Measurements from ENCODE around the gene PLXNB2.
"Not testable (repeated sequence)": the region's sequence is repeated elsewhere in the genome, so short reads cannot be mapped to it uniquely, and the experiment has no call there.

The PLXNB2 gene

DNA sequence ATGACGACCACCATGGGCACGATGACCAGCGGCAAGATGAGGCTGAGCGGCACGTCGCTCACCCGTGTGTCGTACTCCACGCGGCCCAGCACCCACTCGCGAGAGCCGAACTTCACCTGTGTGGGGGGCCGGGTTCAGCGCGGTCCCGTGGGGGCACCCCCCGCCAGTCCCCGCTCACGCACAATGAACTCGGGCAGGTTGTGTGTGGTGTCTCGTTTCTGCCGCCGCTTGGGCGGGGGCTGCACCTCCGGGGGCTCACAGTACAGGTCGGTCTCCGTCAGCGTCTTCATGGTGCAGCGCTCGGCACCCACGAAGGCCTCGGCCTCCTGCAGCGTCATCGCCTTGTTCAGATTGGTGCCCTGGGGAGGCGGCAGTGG lies 26.1 kb downstream of the PLXNB2 start:
- no peak for DNase-seq (ENCODE audit: low read depth)

DNA sequence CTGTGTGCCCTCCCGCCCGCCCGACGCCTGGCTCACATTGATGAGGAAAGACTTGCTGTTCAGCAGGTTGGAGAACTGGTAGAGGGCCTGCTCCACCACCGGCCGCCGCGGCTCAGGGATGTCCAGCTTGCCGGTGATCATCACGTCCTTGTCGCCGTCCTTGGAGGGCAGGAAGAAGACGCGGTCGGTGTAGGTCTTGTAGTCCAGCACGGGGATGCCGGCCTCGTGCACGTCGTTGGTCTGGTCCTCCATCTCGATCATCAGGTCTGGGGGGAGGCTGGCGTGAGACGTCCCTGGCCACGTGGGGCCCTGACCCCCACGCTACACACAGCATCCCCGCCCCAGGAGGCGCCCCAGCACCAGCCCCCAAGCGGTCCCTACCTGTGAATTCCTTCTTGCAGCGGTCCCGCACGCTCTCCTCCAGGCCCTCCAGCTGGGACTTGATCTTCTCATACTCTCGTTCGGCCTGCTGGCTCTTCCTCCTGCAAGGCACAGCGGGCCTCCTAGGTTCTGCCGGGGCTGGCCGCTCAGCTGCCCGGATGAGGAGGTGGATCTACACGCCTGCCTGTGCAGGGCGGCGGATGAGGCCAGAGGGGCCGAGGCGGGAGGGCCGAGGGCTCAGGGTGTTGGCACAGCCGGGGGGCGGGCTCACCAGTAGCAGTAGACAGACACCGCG lies 26.6 kb downstream of the PLXNB2 start:
- DNase-seq (ENCODE audit: low read depth), result no peak

DNA sequence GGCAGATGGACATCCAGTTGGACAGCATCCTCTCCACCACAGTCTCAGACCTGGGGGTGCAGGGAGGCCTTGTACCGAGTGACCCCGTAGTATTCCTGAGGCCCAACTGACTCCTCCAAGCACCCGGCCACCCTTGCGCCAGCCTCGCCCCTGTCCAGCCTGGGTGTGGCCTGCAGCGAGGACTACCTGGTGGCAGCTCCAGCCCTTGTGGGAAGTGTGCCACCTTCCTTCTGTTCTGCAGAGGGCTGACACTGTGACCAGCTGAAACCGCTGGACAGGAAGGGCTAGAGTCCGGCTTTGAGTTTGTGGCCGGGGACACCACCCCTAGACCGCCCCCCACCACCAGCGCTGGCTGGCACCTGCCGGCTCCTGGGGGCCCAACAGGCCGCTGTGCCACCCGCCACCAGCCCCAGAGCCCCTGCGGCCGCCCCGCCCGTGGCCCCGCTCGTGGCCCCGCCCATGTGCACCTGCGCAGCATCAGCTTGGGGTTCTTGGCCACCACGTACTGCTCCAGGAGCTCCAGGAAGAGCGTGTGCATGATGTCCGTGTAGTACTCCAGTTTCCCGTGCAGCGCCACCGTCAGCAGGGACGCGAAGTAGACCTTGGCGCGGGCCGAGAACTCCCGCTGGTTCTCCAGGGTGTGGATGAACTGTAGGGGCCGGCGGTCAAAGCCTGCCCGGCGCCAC lies 27.3 kb downstream of the PLXNB2 start:
- DNase-seq (ENCODE audit: low read depth), result no peak

DNA sequence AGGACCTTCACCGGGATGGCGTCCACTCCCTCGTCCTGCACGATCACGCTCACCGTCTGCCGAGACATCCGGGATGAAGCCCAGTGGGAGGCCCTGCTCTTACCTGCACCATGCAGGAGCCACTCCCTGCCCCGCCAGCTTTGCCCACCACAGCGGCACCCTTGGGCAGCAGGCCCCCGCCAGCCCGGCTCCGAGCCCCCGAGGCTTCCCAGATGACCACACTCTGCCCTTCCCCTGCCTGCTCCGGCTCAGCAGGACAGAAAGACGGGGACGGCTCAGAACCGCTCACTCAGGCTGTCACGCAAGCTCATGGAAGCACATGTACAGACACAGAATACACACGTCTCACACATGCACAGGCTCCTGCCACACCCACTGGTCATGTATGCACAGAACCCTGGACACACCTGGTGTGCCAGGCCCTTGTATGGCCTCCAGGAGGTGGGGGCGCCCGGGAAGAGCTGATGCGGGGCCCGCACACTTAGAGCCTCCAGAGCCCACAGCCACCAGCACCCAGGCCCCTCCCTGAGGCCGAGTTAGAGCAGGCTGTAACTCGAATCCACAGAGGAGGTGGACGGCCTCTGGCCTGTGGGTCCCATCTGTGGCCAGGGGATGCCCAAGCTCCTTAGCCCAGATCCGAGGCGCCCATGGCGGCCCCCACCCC lies 28.4 kb downstream of the PLXNB2 start:
- no peak for DNase-seq (ENCODE audit: low read depth)

DNA sequence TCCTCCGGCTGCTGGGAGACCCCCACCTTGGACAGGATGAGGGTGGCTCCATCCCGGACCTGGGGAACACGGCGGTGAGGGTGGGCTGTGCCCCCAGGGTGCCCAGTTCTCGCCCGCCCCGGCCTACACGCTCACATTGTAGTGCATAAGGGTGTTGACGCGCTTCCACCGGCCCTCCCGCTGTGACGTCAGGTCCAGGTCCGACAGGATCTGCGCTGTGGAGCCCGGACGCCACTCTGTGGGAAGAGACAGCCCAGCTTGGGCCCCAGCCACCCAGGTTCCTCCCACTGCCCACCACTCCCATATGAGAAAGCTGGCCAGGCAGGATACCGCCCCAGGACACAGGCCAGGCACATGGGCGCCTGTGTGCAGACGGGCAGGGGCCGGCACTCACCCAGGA lies 29.0 kb downstream of the PLXNB2 start:
- DNase-seq (ENCODE audit: low read depth), result no peak

DNA sequence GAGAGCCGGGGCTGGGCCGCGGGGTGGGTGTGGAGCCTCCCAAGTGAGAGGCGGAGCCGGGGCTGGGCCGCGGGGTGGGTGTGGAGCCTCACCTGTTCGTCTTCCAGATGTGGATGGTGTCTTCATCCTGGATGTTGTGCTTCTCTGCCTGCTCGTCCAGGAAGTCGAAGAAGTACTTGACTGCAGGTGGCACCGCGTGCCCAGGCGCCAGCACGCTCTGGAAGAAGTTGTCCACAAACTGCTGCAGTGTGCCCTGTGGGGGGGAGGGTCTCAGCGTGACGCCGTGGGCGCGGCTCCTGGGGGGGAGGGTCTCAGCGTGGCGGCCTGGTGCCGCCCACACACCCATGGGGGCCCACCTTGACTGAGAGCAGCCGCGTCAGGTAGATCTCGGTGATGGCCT lies 29.7 kb downstream of the PLXNB2 start:
- no peak for DNase-seq (ENCODE audit: low read depth)

DNA sequence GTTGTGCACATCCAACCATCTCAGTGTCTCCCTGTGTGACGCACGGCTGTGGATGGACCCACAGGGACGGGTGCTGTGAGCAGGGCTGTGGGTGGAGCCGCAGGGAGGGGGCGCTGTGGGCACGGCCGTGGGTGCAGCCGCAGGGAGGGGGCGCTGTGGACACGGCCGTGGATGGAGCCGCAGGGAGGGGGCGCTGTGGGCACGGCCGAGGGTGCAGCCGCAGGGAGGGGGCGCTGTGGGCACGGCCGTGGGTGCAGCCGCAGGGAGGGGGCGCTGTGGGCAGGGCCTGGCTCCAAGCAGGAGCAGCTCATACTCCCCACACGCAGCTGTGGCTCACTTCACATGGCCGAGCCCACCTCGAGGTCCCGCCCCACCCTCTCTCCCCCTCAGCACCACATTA lies 31.3 kb downstream of the PLXNB2 start:
- no peak for DNase-seq (ENCODE audit: low read depth)

DNA sequence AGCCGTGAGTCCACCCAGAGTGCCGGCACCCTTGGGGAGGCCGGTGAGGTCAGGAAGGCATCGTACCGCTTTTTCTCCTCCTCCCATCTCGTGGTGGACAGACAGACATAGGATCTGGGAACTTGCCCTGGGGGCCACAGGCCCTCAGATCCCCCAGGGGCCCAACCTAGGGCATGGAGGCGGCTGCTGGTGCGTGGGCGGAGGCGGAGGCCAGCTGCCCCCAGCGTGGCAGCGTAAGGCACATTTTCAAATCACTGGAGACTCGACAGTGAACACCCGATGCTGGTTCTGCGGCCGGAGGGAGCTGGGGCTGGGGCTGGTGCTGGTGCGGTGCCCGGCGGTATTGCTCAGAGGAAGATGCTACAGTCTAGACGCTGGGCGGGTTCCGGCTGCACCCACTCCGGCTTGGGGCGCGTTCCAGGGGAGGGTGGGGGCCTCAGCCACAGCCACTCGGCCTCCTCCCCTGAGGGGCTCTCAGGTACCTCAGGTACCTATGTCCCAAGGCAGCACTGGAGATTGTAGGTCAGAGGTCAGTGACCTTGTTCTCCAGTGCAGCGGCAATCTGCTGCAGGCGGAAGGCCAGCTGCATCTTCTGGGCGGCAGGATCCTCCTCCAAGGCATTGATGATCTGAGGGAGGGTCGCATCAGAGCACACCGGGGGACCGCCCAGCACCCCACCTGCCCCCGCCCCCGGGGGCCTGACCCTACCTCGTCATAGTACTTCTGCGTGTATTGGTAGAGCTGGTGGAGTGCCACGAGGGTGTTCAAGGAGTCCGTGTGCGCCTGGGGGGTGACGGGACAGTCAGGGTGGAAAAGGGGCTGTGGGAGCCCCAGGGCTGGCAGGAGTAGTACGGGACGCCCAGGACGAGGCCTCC lies 32.0 kb downstream of the PLXNB2 start:
- no peak for DNase-seq (ENCODE audit: low read depth)

DNA sequence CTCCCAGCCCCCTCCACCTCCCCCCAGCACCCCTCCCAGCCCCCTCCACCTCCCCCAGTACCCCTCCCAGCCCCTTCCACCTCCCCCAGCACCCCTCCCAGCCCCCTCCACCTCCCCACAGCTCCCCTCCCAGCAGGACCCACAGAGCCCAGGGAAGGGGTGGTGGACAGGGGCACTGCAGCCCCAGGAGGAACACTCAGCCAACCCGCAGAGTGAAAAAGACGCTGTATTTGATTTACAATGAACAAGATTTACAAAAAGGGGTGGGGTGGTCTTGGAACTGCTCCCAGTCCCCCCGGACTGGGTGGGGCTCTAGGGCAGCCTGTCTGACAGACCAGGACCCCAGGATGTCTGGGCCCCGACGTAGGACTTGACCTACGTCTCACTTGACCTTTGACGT lies 32.7 kb downstream of the PLXNB2 start:
- no peak for DNase-seq (ENCODE audit: low read depth)

DNA sequence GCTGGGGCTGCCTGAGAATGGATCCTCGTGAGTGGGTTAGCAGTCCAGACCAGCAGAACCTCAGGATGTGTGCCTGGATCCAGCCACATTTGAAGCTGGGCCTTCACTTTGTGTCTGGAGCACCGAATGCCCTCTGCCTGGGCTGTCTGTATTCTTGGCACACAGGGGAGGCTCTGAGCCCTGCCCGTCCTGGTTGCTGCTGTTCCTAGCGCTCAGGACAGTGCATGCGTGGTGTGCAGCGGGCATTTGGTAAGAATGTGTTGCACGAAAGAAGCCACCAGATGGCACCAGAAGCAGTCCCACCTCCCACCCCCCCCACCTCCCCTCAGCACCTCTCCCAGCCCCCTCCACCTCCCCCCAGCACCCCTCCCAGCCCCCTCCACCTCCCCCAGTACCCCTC lies 33.1 kb downstream of the PLXNB2 start:
- DNase-seq (ENCODE audit: low read depth), result no peak

DNA sequence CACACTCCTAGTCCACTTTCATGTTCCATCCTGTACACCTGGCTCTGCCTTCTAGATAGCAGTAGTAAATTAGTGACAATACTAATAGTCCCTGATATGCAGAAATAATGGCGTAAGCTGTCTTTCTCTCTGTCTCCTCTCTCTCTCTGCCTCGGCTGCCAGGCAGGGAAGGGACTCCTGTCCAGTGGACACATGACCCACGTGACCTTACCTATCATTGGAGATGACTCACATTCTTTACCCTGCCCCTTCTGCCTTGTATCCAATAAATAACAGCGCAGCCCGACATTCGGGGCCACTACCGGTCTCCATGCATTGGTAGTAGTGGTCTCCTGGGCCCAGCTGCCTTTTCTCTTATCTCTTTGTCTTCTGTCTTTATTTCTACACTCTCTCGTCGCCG lies 33.7 kb downstream of the PLXNB2 start:
- DNase-seq (ENCODE audit: low read depth), result not testable (repeated sequence)

DNA sequence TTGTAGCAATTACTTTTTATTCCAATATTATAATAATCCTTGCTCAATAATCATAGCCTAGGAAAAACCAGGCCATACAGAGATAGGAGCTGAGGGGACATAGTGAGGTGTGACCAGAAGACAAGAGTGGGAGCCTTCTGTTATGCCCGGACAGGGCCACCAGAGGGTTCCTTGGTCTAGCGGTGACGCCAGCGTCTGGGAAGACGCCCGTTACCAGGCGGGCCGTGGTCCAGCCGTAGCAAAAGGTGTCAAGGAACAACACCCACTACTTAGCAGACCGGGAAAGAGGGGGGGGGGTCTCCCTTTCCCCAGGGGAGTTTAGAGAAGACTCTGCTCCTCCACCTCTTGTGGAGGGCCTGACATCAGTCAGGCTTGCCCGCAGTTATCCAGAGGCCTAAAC lies 34.1 kb downstream of the PLXNB2 start:
- not testable (repeated sequence) for DNase-seq (ENCODE audit: low read depth)

DNA sequence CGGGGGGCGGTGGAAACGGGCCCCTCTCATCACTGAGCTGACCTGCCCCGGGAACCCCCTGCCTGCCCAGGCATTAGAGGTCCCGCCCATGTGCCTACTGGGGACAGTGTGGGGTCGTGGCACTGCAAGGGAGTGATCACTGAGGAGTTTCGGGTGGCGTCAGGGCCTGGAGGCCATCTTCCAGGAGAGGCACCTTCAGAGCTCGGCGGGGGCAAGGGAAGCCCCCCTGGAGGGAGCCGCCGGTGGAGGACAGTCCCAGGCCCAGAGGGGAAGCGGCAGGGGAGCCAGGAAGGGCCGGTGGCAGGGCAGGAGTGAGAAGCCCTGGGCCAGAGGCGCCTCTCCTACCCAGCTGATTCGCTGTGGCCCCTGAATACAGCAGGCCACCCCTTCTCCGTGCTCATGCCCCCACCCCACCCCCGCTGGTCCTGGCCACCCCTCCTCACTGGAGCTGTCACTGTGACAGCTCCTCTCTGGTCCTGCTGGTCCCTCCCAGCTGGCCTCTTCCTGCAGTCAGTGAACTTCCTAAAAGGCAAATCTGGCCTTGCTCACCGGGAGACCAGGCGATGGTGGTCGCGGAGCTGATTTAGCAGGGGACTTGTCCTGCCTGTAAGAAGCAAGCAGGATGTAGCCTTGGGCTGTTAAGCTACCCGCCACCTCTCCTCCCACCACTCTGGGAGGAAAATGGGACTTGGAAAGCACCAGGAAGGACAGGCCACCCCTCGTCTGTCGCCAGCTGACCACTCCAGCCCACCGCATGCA lies 35.2 kb downstream of the PLXNB2 start:
- no peak for DNase-seq (ENCODE audit: low read depth)

DNA sequence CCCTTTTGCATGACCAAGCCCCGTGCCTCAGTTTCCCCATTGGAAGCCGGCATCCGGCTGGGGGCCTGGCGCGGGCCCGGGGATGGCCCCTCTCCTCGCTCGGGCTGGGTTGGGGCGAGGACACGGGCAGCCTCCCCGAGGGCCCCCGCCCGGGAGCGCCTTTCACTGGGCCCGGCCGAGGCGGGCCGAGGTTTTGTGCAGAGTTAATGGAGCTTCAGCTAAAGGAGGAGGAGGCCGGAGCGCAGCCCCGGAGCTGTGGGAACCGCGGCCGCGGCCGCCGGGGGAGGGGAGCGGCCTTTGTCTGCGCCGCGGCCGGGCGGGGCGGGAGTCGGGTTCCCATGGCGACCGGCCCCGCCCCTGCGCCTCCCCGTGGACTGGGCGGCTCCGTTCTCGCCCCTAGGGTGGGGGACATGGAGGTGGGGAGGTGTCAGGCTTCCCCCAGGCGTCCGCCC lies 35.9 kb downstream of the PLXNB2 start:
- DNase-seq (ENCODE audit: low read depth), result no peak

DNA sequence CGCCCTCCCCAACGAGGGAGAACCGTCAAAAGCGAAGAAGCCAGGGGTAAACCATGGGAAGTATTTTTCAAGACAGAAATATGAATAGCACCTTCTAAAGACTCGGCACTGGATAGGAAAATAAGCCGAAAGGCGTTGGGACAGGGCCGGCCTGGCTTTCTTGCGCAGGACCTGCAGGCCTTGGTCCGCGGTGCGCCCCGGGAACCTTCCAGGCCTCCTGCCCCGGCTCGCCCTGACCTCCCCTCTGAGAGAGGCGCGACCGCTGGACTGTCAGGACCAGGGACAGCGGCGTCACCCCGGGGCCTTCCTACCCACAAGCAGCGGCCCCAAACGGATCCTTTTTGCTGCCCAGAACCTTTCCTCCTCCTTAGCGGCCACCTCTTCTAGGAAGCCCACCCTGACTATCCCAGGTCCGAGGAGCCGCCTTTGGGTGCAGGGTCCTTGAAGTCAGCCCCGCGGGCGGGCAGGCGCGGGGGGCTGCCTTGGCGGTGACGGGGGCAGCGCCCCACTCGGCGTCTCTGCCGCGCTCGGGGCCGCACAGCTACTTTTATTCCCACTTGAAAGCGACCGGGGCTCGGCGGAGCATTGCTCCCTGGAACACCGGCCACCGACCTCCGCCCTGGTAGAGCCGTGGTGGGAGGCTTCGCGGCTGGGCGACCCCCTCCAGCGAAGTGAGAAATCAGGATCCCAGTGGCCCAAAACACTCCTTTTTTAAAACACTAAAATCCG lies 36.6 kb downstream of the PLXNB2 start:
- DNase-seq (ENCODE audit: low read depth), result no peak

DNA sequence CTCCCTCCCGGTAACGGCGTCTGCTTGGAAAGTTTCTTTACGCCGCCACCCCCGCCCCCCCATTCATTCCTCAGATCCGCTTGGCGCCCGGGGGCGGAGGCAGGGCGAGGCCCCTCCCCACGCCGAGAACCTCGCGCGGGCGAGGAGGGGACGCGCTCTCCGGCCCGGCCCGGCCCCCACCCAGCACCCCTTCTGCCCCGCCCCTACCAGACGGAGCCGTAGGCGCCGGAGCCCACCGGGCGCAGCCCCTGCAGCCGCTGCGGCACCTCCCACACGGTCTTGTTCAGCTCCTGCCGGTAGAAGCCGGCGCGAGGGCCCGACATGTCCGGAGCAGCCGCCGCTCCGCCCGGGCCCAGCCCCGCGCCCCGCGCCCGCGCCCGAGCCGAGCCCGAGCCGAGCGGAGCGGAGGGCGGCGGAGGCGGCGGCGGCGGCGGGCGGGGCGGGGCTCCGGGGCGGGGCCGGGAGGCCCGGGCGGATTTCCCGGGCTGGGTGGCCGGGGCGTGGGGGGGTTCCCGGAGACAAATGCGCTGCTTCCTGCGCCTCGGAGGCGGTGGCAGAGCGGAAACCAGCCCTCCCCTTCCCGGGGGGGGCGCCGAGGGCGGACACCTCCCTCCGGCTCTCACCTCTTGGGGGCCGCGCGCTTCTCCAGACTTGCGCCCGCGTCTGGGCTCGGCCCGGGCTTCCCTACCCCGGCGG lies 37.3 kb downstream of the PLXNB2 start, which contains the start of gene MAPK11:
TSS of gene MAPK11 (minus strand) at position 411 of the 696 bp plus-strand sequence. CDS start at position 323, 88 bp downstream.
- DNase-seq (ENCODE audit: low read depth), result no peak

DNA sequence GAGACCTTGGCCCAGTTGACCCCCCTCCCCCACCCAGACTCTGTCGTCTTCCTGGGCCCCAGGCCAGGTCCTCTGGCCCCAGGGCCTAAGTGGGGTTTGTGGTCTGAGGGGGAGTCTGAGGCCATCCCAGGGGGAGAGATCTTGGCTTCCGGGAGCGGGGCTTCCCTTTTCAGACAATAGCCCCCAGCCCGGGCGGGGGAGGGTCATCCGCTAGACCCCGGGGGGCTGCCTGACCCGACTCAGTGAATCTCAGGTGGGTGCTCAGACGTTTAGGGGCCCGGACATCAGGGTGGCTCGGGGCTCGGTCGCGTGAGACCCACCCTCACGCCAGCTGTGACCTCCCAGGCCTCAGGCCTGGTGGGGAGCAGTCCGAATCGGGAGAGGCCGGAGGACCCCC lies 37.9 kb downstream of the PLXNB2 start:
- DNase-seq (ENCODE audit: low read depth), result no peak

DNA sequence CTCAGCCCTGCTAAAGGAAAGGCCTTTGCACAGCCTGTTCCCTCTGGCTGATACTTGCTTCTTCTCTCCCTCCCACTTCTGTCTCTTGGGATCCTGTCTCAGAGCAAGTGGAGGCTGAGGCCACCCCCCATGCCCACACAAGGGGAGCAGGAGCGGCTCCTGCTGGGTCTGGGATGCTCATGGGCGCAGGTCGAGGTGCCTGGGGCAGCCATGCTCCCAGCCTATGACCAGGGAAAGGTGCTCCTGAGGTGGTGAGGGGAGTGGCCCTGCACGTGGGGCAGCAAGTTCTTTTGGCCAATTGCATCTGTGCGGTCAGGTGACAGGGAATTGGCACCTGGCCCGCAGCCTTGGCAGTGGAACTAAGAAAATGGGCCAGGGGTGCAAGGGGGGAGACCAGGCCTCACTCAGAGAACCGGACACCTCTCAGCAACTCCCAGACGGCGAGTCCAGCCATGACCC lies 38.8 kb downstream of the PLXNB2 start:
- DNase-seq (ENCODE audit: low read depth), result no peak

DNA sequence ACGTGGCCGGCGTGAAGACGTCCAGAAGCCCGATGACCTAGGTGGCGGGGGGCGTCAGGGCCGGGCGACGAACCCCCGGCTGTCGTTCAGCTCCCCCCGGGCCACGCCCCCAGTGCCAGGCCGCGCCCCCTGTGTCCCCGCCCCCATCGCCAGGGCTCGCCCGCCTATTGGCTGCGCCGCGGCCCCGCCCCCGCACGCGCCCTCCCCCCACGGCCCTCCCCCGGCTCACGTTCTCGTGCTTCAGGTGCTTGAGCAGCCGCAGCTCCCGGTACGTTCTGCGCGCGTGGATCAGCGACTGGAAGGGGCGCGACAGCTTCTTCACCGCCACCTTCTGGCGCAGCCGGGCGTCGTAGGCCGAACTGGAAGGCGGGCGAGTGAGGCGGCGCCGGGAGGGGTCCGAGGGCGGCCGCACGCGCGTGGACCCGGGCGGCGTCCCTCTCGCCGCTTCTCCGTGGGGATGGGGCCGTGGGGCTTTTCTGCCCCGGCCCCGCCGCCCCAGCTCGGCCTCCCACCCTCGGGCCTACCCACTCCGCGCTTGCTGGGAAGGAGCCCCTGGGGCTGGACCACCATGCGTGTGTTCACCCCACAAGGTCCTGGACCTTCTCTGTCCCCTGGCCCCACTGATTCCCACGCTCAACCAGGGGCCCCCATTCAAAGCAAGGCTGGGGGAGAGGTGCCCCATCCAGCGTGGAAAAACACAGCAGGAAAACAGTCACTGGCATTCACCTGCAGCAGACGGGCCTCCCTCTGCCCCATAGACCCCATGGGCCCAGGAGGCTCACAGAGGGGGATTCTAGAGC lies 39.7 kb downstream of the PLXNB2 start:
- no peak for DNase-seq (ENCODE audit: low read depth)
